ENCODE results near the gene MACROD2.
"Not testable (repeated sequence)": the region's sequence is repeated elsewhere in the genome, so short reads cannot be mapped to it uniquely, and the experiment has no call there.

The MACROD2 gene

DNA sequence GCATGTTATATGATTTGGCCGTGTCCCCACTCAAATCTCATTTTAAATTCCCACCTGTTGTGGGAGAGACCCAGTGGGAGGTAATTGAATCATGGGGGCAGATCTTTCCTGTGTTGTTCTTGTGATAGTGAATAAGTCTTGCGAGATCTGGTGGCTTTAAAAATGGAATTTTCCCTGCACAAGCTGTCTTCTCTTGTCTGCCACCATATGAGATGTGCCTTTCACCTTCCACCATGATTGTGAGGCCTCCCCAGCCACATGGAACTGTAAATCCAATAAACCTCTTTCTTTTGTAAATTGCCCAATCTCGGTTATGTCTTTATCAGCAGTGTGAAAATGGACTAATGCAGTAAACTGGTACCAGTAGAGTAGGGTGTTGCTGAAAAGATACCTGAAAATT lies 986.2 kb downstream of the MACROD2 start:
- not testable (repeated sequence) for DNase-seq

DNA sequence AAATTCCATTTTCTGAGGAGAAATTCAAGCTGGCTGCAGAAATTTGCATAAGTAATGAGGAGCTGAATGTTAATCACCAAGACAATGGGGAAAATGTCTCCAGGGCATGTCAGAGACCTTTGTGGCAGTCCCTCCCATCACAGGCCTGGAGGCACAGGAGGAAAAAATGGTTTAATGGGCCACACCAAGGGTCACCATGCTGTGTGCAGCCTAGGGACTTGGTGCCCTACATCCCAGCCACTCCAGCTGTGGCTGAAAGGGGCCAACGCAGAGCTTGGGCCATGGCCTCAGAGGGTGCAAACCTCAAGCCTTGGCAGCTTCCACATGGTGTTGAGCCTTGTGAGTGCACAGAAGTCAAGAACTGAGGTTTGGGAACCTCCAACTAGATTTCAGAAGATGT lies 987.0 kb downstream of the MACROD2 start:
- DNase-seq: not testable (repeated sequence)

DNA sequence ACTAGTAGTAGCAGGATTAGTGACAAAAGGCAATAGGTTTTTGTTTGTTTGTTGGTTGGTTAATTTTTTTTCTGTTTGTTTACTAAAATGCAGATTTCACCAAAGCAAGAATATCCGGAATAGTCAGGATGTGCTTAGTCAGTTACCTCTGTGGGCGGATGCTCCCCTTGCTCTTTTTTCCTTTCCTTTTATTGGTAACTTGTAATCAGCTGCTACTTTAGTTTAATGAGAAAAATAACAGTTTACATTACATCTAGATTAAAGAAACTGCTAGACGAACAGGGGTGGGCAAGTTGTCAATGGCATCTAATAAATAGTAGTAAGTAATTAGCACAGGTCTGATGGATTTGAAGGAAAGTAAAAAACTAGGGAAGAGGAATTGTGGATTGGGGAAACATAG lies 989.0 kb downstream of the MACROD2 start:
- DNase-seq: no peak

DNA sequence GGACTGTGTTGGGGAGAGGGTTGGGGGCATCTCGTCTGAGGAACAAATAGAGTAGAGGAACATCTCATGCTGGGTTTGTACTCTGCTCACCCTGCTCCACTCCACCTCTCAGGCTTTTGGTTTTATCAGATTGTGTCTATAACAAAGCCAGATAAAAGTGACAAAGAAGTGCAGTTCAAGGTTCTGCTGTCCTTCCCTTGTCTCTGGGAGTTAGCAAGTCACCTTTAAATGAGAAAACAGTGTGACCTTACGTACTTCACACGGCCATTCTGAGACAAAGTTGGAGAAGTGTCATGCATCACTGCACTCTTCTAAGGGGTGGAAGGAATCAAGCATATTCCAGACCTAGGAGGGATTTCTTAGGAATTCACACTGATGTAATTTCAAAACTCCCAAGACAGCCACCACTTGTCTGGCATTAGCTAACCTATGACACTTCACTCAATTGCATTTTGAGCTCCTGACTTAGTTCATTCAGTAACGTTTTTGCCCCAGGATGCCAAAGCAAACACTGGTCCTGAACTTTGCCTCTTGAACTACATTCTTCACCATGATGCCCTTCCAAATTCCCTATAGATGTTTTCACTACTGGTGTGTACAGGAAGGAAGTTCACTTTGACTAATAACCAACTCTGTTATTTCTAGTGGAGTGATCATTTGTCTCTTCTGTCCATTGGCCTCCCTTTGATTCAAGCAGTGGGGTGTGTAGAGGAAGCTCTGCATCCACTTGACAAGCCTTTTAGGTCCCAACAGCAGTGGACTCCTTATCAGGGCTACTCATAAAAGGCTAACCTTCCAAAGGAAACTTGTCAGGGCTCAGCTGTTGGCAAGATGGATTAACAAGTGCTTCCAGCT lies 989.7 kb downstream of the MACROD2 start:
- no peak for DNase-seq

DNA sequence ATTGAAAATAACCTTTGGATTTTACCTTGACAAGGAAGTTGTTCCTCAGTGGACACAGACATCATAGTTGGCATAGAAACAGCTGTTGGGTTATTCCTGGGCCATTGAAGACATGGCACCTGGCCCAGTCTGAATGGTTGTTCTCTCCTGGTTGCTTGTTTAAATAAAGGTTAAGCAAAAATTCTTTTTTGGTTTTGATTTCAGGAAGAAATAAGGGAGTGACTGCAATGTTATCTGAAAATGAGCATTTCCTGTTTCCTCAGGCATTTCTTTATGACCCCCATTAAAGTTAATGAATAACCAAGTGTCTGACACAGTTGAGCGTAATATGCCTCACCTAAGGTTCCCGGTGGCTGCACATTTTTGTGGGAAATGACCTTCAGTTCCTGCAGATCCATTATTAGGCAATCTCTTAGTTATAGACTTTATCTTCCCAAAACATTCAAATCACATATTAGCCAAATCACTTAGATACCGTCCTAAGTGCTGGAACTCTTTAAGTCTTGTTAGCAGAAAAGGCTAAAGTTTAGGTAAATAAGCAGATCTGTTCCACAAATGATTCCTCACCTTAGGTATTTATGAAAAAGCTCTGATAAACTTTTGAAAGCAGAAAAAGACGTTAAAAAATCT lies 990.8 kb downstream of the MACROD2 start:
- peak; percentile 54 for DNase-seq

DNA sequence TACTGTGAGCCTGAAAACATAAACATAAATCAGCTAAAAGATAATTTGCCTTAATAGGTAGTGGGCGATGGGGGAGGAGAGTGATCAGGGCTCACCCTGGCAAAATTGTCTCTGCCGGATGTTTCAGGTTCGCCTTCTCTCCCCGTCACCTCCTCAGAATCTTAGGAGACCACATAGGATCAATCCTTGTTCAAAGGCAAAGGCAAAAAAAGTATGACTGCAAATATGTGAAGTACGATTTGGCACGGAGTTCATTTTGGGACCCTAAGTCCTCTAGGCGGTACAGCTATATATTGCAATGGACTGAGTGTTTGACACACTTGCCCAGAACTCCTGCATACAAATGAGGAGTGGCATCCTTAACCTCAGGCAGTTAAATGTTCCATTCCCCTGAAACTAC lies 991.3 kb downstream of the MACROD2 start:
- no peak for DNase-seq

DNA sequence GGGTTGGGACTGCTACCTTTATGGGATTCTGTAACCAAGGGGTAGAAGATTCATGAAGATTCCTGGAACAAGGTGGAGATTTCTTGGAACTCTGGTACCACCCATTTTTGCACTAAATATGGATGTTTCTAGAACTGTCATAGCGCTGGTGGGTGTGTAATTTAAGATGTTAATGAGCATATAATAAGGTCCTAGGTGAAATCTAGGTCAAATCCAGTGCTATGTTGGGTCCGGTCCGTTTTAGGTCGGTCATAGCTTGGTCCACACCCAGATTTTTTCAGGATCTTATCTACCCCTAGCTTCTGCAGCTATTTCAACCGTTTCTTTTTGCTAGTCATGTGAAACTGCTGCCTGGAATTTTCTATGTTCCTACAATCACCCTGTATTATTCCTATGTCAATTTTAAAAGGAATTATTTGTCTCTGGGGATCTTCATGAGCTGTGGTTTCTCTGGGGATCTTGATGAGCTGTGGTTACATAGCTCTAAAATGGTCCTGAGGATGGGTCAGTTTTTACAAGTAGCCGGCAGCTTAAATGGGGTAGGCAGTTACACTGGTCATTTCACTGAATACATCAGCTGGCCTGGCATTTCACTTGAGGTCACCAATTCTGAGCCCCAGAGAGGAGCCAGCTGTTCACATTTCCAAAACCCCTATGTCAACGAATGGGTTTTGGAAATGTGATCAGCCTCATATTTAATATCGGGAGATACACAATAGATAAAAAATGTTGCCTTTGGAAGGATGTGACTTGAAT lies 994.4 kb downstream of the MACROD2 start:
- no peak for DNase-seq

DNA sequence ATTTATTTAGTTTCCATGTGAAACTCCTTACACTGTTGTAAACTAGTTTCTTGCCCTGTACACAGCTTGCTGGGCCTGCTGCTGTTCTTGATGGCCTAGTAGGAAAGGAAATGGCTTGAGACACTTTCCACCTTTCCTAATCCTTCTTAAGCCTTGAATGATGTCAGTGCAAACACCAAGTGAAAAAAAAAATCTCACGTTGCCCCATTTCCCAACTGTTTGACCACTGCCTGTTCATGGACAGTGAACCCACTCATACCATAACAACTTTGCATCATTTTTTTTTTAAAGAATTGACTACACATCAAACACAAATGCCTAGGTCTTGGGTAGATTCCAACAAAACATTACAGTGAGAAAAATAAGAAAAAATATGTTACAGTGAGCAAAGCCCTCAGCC lies 995.7 kb downstream of the MACROD2 start:
- DNase-seq: no peak

DNA sequence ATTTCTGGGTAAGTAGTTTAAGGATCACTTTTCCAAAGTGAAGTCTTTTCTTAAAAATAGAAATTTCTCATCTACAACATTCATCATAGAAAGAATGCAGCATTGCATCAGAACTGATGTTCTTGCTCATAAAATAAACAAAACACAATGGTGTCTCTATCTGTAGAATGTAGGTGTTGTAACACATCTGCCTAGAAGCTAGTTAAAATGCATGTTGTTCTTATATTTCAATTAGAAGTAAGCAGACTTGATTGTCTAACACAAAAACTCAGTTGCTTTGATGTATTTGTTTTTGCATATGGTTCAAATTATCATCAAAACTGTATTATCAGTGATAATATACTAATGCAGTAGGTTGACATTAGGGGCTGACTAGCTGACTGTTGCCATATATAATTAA lies 996.8 kb downstream of the MACROD2 start:
- DNase-seq: no peak

DNA sequence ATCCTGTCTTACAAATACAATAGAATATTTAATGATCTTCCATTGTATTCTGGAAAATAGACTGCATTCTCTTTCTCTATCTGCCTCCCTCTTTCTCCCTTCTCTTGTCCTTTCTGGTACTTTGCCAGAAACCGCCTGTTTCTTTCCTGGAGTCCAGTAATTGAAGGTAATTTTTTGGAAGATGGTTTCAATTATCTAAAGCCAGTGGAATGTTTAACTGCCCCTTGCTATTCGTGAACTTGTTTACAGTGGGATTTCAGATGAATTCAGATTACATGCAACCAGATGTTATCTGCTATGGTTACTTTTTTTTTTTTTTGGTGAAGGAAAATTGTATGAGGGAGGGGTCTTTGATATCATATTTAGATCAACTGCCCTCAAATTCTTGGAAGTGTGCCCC lies 997.6 kb downstream of the MACROD2 start:
- DNase-seq: no peak

DNA sequence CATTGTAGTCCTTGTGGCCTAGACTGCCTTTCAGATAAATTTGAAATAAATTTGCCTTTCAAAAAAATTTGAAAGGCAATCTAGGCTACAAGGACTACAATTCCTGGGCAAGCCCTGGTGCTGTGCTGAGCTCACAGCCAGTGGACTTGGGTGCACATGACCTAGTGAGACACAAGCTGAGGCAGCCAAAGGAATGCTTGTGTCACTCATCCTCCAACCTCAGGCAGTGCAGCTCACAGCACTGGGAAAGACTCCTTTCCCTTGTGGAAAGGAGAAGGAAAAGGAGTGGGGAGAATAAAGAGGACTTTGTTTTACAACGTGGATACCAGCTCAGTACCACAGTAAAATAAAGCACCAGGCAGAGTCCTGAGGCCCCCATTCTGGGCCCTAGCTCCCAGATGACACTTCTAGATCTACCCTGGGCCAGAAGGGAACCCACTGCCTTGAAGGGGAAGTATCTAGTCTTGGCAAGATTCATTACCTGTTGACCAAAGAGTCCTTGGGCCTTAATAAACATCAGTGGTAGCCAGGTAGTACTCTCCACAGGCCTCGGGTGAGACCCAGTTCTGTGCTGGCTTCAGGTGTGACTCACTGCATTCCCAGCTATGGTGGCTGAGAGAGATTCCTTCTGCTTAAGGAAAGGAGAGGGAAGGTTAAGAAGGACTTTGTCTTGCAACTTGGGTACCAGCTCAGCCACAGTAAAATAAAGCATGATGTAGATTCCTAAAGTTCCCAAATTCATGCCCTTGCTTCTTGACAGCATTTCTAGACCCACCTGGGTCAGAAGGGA lies 1001.8 kb downstream of the MACROD2 start:
- no peak for DNase-seq

DNA sequence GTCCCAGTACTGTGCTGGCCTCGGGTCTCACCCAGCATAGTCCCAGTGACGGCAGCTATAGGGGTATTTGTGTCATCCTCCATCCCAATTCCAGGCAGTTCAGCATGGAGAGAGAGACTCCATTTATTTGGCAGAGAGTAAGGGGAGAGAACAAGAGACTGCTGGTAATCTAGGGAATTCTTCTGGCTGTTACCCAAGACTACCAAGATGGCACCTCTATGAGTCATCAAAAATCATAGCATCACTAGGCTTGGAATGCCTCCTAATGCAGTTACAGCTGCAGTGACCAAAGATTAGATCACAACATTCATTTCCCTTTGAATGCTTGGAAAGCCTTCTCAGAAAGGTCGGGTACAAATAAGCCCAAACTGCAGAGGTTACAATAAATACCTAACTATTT lies 1002.5 kb downstream of the MACROD2 start:
- no peak for DNase-seq

DNA sequence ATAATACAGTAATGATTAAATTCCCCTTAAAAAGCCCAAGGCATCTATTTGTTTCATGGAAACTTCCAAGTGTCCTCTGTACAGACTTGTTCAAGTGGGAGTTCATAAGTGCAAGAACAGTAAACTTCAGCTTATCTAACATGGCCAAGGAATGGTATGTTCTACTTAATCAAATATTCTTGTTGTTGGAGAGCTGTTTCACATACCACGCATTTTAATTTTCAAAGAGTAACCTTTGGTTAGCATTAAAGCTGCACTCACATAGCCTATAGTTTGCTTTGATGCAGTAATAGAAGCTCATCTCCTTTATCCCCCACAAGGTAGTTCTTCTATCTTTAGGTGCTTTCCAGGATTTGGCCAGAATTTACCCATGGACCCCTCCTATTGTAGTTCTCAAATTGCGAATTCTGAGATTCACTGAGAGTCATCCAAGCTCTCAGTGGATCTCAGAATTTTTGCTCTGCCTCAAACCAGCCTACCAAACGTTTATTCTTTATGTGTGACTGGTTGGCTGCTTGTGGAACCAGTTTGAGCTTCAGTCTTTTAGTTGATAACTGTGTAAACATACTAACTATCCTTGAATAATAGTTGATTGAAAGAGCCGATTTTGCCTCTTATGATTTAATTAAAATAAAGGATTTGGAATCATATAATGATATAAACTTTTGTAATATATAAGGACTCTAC lies 1010.1 kb downstream of the MACROD2 start:
- no peak for DNase-seq

DNA sequence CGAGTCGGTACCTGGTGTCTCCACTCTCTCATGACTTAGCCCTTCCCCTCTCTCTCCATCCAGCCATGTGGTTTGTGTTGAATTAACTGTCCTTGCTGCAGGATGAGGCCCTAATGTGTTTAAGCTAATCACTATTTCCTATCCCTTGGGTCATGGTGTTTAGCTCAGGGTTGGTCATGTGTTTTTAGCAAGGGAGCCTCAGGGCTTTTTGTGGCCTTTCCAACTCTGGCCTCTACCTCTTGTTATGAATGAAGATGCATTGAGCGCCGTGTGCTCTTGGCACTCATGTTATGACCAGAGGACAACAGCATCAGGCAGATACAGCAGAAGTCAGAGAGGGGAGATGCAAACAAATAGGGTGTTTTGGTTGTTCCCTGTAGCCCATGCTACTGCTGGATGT lies 1016.3 kb downstream of the MACROD2 start:
- peak; percentile 27 for DNase-seq

DNA sequence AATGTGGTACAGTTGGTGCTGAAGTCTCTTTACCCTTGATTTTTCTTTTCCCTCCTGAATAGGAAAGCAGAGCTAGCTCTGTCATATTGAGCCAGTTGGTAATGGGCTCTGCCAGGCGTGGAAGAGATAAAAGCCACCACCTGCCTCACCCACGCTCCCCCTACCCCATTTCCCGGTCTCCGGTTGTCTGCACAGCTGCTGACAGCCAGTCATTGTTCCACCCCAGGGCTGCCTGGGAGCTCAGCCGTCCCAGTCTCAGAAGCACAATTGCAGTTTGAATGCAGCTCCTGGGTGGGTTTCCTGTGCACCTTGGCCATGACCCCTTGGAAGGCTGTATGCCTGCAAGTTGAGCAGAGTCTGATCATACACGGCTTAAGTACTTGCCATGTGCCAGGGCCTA lies 1017.2 kb downstream of the MACROD2 start:
- peak; percentile 95 for DNase-seq

DNA sequence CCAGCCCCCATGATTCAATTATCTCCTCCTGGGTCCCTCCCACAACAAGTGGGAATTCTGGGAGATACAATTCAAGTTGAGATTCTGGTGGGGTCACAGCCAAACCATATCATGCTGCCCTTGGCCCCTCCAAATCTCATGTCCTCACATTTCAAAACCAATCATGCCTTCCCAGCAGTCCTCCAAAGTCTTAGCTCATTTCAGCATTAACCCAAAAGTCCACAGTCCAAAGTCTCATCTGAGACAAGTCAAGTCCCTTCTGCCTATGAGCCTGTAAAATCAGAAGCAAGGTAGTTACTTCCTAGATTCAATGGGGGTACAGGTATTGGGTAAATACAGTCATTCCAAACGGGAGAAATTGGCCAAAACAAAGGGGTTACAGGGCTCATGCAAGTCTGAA lies 1021.6 kb downstream of the MACROD2 start:
- DNase-seq: not testable (repeated sequence)

DNA sequence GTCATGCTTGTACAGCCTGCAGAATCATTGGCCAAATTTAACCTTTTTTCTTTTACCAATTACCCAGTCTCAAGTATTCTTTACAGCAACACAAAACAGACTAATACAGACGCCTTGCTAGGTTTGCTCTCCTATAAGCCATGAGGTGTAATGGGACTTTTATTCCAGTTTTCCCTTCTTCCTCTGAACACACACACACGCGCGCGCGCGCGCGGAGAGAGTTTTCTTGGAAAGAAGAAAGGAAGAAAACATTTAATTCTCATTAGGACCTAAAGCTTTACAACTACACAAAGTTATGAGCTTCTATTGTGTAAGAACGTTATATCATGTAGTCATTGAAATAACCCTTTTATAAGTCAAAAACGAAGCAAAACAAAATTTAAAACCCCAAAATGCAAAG lies 1023.6 kb downstream of the MACROD2 start:
- DNase-seq: no peak

DNA sequence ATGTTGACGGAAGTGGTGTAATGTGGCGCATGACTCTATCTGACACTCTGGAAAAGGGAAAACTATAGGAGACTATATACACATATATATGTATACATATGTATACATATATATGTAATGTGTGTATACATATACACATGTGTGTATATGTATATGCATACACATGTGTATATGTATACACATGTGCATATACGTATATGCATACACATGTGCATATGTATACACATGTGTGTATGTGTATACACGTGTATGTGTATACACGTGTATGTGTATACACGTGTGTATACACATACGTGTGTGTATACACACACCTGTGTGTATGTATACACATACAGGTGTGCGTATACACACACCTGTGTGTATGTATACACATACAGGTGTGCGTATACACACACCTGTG lies 1025.5 kb downstream of the MACROD2 start:
- DNase-seq: no peak

DNA sequence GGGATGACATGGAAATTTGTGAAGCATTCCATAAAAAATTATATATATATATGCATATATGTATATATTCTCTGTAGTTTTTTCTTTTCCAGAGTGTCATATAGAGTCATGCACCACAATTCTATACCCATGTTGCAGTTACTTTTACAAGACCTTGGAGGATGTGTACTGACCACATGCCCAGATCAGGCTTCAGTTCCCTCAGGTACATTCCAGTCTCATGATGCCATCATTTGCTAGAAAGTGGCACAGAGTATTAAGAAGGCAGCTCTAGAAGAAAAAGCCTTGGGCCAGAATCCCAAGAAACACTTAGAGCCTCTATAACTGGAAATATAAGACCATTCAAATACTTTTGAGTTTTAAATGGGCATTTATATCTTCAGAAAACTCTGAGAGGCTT lies 1027.6 kb downstream of the MACROD2 start:
- DNase-seq: no peak

DNA sequence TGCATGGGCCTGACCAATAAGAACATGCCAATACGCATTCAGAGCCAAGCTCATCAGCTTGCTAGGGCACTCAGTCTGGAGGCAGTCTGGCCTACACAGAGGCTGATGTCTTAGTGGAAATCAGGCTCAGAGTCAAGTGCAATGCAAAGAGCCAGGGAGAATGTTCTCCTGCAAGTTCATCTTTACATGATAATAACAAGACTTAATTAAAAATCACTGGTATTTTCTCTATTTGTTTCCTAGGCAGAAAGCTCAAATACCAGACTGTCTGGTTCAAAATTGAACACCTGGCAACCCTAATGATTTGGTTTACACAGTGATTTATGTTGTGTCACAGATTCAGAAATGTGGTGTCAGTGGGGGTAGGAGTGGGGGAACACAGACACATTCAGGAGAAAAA lies 1031.4 kb downstream of the MACROD2 start:
- DNase-seq: no peak

DNA sequence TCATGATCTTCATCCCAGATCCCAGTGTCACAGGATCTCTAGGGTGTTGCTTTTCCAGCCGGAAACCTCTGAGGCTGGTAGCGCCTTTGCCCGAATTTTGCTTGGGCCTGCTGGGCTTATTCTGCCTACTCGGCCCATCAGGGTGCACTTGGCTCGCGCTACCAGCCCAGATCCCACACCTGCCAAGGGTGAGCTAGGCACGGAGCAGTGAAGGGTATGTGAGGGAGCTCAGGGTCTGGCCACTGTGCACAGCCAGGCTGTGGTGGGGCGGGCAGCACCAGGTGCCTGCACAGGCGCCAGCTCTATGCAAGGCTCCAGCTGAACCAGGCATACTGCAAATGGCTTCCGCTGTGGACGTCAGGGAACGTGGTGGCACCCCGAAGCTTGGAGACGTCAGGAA lies 1035.5 kb downstream of the MACROD2 start:
- no peak for DNase-seq

DNA sequence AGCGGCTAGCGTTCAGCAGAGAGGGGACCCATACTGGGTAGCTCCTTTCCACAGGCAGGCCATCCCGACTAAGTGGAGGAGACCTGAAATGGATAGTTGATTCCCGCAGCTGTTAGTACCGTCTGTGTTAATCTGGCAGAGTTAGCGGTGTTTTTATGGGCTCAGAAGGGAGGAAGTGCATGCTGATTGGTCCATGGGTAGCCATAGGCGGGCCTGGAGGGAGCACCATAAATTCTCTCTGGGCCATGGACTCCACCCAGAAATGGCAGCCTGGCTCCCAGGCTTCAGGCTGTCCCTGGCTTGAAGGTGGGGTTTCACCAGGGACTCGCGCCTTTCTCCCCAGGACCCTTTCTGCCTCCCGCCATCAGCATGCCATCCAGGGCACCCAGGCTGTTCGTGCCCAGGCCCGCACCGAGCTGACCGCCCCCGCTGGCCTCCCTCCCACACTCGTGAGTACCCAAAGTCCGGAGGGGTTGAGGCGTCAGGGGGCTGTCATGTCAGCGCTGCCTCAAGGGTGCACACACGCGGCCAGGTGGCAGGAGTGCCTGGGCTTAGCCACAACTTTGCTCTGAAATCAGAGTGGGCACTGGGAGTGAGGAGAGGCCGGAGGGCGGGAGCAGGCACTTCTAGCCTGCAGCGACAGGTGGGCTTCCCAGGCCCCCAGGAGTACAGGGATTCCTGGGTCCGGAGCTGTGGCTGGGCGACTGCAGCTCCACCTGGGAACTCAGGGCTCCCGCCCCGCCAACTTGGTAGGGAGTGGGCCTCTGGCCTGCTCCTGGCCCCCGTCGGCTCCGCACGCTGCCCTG lies 1036.4 kb downstream of the MACROD2 start:
- DNase-seq: no peak
